ENCODE measurements around the gene SEPTIN14.
"Not testable (repeated sequence)": the region's sequence is repeated elsewhere in the genome, so short reads cannot be mapped to it uniquely, and the experiment has no call there.

SEPTIN14 gene

GRCh38 chr7:55862652-55863051 lies at the start of gene SEPTIN14:
TSS of gene SEPTIN14 (minus strand) at chr7:55862752. CDS start at chr7:55861996, 756 bp downstream.
- not testable (repeated sequence) for DNase-seq

- no peak for DNase-seq
Measured at GRCh38 chr7:55903985-55904759, 41.6 kb upstream of the SEPTIN14 start.

- DNase-seq = not testable (repeated sequence)
Measured at GRCh38 chr7:55901059-55901458, 38.5 kb upstream of the SEPTIN14 start.

GRCh38 chr7:55898287-55898686 lies 35.7 kb upstream of the SEPTIN14 start:
- DNase-seq = no peak

GRCh38 chr7:55895021-55895420 lies 32.5 kb upstream of the SEPTIN14 start:
- no peak for DNase-seq

- DNase-seq = no peak
Measured at GRCh38 chr7:55893940-55894339, 31.4 kb upstream of the SEPTIN14 start.

GRCh38 chr7:55888378-55888777 lies 25.8 kb upstream of the SEPTIN14 start:
- DNase-seq = not testable (repeated sequence)

GRCh38 chr7:55887821-55888247 lies 25.3 kb upstream of the SEPTIN14 start:
- no peak for DNase-seq

- no peak for DNase-seq
Measured at GRCh38 chr7:55884321-55884720, 21.8 kb upstream of the SEPTIN14 start.

GRCh38 chr7:55878691-55879090 lies 16.1 kb upstream of the SEPTIN14 start:
- no peak for DNase-seq

GRCh38 chr7:55877308-55877707 lies 14.8 kb upstream of the SEPTIN14 start:
- no peak for DNase-seq

GRCh38 chr7:55873765-55874164 lies 11.2 kb upstream of the SEPTIN14 start:
- DNase-seq = no peak

- no peak for DNase-seq
Measured at GRCh38 chr7:55871932-55872485, 9.5 kb upstream of the SEPTIN14 start.

GRCh38 chr7:55868989-55869388 lies 6.4 kb upstream of the SEPTIN14 start:
- DNase-seq = not testable (repeated sequence)

GRCh38 chr7:55845164-55845563 lies 17.4 kb downstream of the SEPTIN14 start:
- DNase-seq = not testable (repeated sequence)

GRCh38 chr7:55838595-55838994 lies 24.0 kb downstream of the SEPTIN14 start:
- DNase-seq = no peak

- DNase-seq = no peak
Measured at GRCh38 chr7:55827577-55827976, 35.0 kb downstream of the SEPTIN14 start.

GRCh38 chr7:55818686-55819085 lies 43.9 kb downstream of the SEPTIN14 start:
- DNase-seq = no peak

GRCh38 chr7:55797260-55797659 lies 65.3 kb downstream of the SEPTIN14 start:
- DNase-seq = not testable (repeated sequence)

- DNase-seq = no peak
Measured at GRCh38 chr7:55794527-55794926, 68.0 kb downstream of the SEPTIN14 start.

- DNase-seq = no peak
Measured at GRCh38 chr7:55792048-55792447, 70.5 kb downstream of the SEPTIN14 start.

- DNase-seq = no peak
Measured at GRCh38 chr7:55787796-55788195, 74.8 kb downstream of the SEPTIN14 start.

GRCh38 chr7:55786901-55787300 lies 75.7 kb downstream of the SEPTIN14 start:
- DNase-seq = no peak

- DNase-seq = not testable (repeated sequence)
Measured at GRCh38 chr7:55785444-55785843, 77.1 kb downstream of the SEPTIN14 start.

GRCh38 chr7:55784151-55784550 lies 78.4 kb downstream of the SEPTIN14 start:
- no peak for DNase-seq

Data from NCI-H524 treated with DMSO at 0.1 percent for 48 hours (cell line).